HG03558 (cell line): ENCODE measurements around the gene ACAA1.
"Not testable (repeated sequence)": the region's sequence is repeated elsewhere in the genome, so short reads cannot be mapped to it uniquely, and the experiment has no call there.

Source experiments
- ATAC-seq: cut with Tn5 transposase; IDR thresholded peaks from one replicate; pipeline ENCODE4 v1.9.1; 2021; ENCODE audit warnings: moderate number of reproducible peaks; ENCODE audit not compliant: unreplicated experiment; ENCODE audit errors: extremely low read depth

Gene ACAA1

GRCh38 chr3:38137615-38138348, 855 bp upstream of the ACAA1 start:
- ATAC-seq: no peak

DNA sequence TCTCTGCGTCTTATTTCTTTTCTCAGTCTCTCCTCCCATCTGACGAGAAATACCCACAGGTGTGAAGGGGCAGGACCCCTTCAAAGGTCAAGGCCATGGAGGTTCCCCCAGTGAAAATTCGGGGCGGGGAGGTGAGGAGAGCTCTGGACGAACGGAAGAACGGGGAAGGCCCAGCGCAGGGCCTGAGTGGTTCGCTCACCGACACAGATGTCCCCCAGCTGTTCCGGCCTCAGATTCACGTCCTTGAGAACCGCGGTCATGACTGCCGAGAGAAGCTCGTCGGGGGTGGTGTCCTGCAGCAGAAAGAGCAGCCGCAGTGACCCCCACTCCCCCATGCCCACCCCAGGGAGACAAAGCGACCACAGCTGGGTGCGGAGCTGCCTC, 542 bp downstream of the ACAA1 start:
- ATAC-seq: no peak

GRCh38 chr3:38135621-38136277, 1.2 kb downstream of the ACAA1 start:
- not testable (repeated sequence) for ATAC-seq

DNA sequence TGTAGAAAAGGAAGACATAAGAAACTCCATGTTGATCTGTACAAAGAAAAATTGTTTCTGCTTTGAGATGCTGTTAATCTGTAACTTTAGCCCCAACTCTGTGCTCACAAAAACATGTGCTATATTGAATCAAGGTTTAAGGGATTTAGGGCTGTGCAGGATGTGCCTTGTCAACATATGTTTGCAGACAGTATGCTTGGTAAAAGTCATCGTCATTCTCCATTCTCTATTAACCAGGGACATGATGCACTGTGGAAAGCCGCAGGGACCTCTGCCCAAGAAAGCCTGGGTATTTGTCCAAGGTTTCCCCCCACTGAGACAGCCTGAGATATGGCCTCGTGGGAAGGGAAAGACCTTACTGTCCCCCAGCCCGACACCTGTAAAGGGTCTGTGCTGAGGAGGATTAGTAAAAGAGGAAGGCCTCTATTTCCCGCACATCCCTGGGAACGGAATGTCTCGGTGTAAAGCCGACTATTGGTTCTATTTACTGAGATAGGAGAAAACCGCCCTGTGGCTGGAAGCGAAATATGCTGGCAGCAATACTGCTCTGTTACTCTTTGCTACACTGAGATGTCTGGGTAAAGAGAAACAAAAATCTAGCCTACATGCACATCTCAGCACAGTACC, 2.3 kb downstream of the ACAA1 start:
- ATAC-seq: not testable (repeated sequence)

DNA sequence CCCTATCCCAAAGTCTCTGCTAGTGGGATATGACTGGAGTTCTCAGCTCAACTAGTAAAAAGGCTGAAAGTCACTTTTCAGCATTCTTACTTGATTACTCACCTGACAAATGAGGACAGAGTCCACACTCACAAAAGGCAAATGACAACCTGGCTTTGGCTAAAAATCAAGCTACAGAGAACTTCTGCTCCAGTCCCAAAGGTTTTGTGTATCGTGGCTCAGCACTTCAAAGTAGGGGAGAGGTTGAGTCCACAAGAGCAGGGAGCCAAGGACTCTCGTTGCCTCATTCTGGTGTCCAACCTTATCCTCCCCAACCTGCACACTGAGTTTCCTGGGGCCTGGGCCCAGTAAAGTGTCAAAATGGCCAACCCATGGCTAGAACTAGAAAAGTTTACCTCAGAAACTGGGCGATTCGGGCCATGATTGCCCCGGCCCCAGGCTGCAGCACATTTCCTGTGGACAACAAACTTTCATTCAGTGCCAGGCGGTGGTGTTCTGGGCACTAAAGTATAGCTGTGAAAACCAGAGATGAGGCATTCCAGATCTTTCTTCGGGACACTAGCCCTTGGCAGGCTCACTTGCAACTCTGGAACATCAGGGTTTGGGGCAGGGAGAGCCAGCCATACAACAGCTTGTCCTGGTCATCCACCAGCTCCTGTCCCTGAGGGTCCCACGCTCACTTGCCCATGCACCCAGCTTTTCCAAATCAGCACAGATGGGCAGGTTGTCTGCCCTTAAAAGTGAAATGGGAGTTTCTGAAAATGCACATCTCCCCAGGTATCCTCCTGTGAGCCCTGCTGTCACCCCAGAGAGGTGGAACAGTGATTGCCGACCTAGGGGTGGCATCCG, 3.1 kb downstream of the ACAA1 start:
- no peak for ATAC-seq

GRCh38 chr3:38133209-38133556, 3.7 kb downstream of the ACAA1 start:
- ATAC-seq: no peak

- no peak for ATAC-seq
These were observed 5.1 kb downstream of the ACAA1 start for GRCh38 chr3:38131621-38132369.

- no peak for ATAC-seq
These were observed 6.3 kb downstream of the ACAA1 start for GRCh38 chr3:38130631-38131065.

- ATAC-seq: no peak
These were observed 7.9 kb downstream of the ACAA1 start for GRCh38 chr3:38129058-38129457.

GRCh38 chr3:38128303-38128655, 8.6 kb downstream of the ACAA1 start:
- no peak for ATAC-seq

DNA sequence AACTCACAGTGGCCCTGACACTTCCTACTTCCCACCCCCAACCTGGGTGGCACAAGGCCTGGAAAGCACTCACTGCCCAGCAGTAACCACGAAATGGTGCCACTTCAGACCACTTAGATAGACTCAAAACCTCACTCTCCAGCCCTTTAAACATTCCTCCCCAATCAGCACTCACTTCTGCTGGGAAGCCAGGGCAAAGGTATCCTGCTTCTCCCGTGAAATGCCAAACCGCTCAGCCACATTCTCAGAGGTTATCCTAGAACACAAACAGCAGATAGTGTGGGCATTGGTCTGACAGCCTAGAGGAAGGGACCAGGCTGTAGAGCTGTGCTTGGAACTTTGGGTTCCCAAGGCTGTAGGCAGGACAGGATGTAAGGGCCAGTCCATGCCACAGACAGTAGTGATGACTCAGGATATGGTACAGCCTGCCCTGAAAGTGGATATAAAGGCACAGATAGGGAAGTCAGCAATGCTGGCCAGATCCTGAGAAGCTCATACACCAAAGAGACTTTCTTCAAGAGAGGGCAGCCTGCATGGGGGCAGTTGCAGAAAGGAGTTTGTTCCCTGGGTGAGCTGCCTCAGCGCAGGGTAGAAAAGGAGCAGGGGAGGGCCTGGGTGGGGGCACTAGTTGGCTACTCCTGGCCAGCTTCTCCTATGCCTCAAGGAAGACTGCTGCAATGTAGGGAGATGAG, 9.2 kb downstream of the ACAA1 start:
- ATAC-seq: no peak

DNA sequence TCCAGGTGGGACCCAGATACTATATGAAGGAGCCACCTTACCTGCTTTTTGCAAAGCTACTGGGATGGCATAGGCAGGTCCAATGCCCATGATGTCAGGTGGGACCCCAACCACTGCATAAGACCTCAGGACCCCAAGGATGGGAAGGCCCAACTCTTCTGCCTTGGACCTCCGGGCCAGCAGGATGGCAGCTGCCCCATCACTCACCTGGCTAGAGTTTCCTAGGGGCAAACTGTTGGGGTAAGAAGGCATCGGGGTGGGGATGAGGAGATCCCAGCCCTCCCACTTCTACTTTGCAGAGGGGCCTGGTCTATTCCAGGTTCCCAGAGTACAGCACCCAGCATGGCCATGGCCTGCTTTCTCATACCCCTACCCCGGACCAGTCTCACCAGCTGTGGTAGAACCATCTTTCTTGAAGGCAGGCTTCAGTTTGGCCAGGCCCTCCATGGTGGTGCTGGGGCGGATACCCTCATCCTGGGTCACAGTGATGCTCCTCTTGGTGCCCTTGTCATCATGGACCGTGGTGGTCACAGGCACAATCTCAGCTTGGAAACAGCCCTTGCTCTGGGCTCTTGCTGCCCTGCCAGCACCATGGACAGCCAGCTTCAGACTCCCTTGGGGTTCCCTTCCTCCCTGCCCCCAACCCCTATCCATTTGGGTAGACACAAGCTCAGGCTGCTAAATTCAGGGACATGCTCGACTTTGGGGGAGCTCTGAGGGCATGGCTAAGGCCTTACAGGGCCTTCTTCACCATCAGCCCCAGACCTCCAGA, 10.6 kb downstream of the ACAA1 start:
- ATAC-seq: no peak

DNA sequence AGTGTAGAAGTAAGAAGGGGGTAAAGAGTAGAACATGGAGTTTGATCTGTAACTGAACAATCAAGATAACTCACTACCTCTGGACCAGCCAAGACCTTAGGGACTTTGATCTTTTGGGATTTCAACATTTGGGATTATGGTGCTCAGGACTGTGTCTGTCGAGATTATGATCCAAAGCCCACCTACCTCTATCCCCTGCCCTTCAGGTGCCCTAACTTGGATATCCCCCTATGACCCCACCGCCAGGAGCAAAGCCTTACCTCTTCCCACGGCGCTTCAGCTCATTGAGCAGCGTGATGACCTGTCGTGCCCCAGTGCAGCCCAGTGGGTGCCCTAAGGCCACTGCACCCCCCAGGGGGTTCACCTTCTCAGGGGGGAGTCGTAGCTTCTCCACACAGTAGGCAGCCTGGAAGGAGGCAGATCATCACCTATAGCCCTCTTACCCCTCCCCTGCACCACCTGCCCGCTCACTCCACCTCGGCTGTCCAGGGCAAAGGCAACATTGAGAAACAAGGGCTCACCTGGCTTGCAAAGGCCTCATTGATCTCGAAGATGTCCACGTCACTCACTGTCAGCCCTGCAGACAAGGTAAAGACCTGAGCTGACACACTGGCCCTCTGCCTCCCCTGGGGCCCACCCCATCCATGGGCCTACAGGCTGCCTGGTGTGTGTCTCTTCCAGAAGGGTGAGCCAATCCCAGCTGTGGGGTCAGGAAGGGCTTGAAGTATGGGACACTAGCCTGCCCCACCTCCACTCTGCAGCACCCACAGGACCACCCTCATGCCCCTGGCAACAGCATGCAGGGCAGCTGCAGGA, 11.4 kb downstream of the ACAA1 start:
- no peak for ATAC-seq

GRCh38 chr3:38124324-38125122, 12.4 kb downstream of the ACAA1 start:
- ATAC-seq: no peak

DNA sequence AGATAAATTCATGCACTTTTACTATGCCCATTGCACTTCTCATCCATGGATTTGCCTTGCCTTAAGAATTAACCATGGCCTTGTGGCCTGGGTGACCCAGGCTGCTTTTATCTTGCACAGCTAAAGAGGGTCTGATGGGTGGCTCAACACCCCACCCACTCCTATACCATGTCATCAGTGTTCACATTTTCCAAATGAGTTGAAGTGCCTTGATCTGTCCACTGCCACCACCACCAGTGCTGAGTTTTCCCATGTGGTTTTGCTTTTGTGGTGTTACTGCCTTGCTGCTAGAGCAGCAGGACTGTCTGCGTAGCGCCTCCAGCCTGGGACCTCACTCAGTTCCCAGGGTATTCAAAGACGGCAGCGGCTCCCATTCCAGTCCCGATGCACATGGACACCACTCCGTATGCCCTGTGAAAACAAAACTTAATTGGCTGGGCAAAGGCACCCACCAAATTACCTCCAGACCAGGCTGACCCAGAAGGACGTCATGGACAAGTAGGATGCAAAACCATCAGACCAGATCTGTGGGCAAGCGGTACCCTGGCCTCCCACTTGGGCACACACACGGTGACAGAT, 14.1 kb downstream of the ACAA1 start:
- ATAC-seq: no peak

- ATAC-seq: no peak
These were observed 15.0 kb downstream of the ACAA1 start for GRCh38 chr3:38121832-38122461.
